WTC11 (cell line): ENCODE results near the gene AGXT. TPM values are rescaled to one million over a fixed set of nuclear protein-coding genes. Genes with fewer than 3 reads are reported as not detected.

Experiments
- ATAC-seq: fragments of 200-7000 bp; cut with Tn5 transposase; 2 replicates; pipeline ENCODE4 v1.10.0; 2021; ENCODE audit warnings: mild to moderate bottlenecking, moderate library complexity
- CTCF ChIA-PET: fragments of 300-600 bp; sonication (Branson Sonifier 250); formaldehyde crosslinking; loops from one replicate; lab custom pipeline; 2021; ENCODE audit warnings: antibody characterized with exemption; lab: Charles Lee
- POLR2A ChIA-PET: fragments of 350-600 bp; sonication (Branson Sonifier 250); formaldehyde crosslinking; loops from one replicate; lab custom pipeline; 2021; ENCODE audit warnings: antibody characterized with exemption; lab: Charles Lee
- DNase-seq: peaks from one replicate; pipeline ENCODE4 v3.0.0; 2021; ENCODE audit warnings: low spot score
- H3K27ac Mint-ChIP-seq: 2 replicates; pipeline ENCODE4 v1.8.0; 2021; ENCODE audit warnings: mixed read lengths
- H3K27me3 Mint-ChIP-seq: 2 replicates; pipeline ENCODE4 v1.8.0; 2021; ENCODE audit warnings: low read depth, mild to moderate bottlenecking, moderate library complexity, mixed read lengths
- H3K36me3 Mint-ChIP-seq: 2 replicates; pipeline ENCODE4 v1.8.0; 2021; ENCODE audit warnings: mixed read lengths
- H3K4me1 Mint-ChIP-seq: 2 replicates; pipeline ENCODE4 v1.8.0; 2022; ENCODE audit warnings: mixed read lengths
- H3K4me3 Mint-ChIP-seq: 2 replicates; pipeline ENCODE4 v1.8.0; 2021; ENCODE audit warnings: mild to moderate bottlenecking, moderate library complexity, mixed read lengths
- H3K9me3 Mint-ChIP-seq: 2 replicates; pipeline ENCODE4 v1.8.0; 2021; ENCODE audit warnings: mixed read lengths
- AR ChIP-seq: fragments of 250-450 bp; sonication (Bioruptor Pico); IDR thresholded peaks from 2 replicates; pipeline ENCODE4 v1.9.0; 2021; ENCODE audit warnings: mild to moderate bottlenecking
- ATF6 ChIP-seq: sonication (generic); formaldehyde crosslinking; IDR thresholded peaks from 2 replicates; pipeline ENCODE4 v1.8.1; 2023; ENCODE audit warnings: mild to moderate bottlenecking, missing genetic modification reagents
- CBFB ChIP-seq: sonication (generic); formaldehyde crosslinking; IDR thresholded peaks from 2 replicates; pipeline ENCODE4 v1.8.1; 2022; ENCODE audit warnings: mild to moderate bottlenecking, low read depth, missing genetic modification reagents
- CDX4 ChIP-seq: fragments of 250-450 bp; sonication (Bioruptor Pico); IDR thresholded peaks from 2 replicates; pipeline ENCODE4 v1.9.0; 2021; ENCODE audit warnings: moderate library complexity, mild to moderate bottlenecking, inconsistent platforms, borderline replicate concordance
- ETV6 ChIP-seq: sonication (generic); formaldehyde crosslinking; IDR thresholded peaks from 2 replicates; pipeline ENCODE4 v1.8.1; 2022; ENCODE audit warnings: mild to moderate bottlenecking, missing genetic modification reagents
- FOXK1 ChIP-seq: sonication (generic); formaldehyde crosslinking; IDR thresholded peaks from 2 replicates; pipeline ENCODE4 v1.8.0; 2022; ENCODE audit warnings: mild to moderate bottlenecking, moderate library complexity, missing genetic modification reagents
- NFATC4 ChIP-seq: fragments of 250-450 bp; sonication (Bioruptor Pico); IDR thresholded peaks from 2 replicates; pipeline ENCODE4 v1.9.0; 2021; ENCODE audit warnings: mild to moderate bottlenecking
- NFE2L1 ChIP-seq: sonication (generic); formaldehyde crosslinking; IDR thresholded peaks from 2 replicates; pipeline ENCODE4 v1.8.1; 2023; ENCODE audit warnings: missing genetic modification reagents
- NFYB ChIP-seq: sonication (generic); formaldehyde crosslinking; conservative IDR thresholded peaks from 2 replicates; pipeline ENCODE4 v1.8.0; 2022; ENCODE audit warnings: low read depth, missing genetic modification reagents
- PREB ChIP-seq: sonication (generic); formaldehyde crosslinking; IDR thresholded peaks from 2 replicates; pipeline ENCODE4 v1.8.1; 2022; ENCODE audit warnings: mild to moderate bottlenecking, missing genetic modification reagents, moderate library complexity, borderline replicate concordance
- ZMAT4 ChIP-seq: fragments of 250-450 bp; sonication (Bioruptor Pico); IDR thresholded peaks from 2 replicates; pipeline ENCODE4 v1.9.0; 2021; ENCODE audit warnings: mild to moderate bottlenecking
- ZNF317 ChIP-seq: sonication (generic); formaldehyde crosslinking; IDR thresholded peaks from 2 replicates; pipeline ENCODE4 v1.8.1; 2023; ENCODE audit warnings: low read depth, mild to moderate bottlenecking, moderate library complexity, missing genetic modification reagents, borderline replicate concordance
- ZNF512 ChIP-seq: sonication (generic); formaldehyde crosslinking; IDR thresholded peaks from 2 replicates; pipeline ENCODE4 v1.8.1; 2022; ENCODE audit warnings: missing genetic modification reagents, borderline replicate concordance
- total RNA-seq: library from RNA; stranded (reverse); gene quantifications from 3 replicates; pipeline ENCODE4 v1.2.3, GENCODE V29; 2021

AGXT gene
- total RNA-seq, 1 experiment from 2014 or later: 0.24 TPM

- Mint-ChIP-seq H3K9me3 (no peaks in the 10 kb centered on the region), H3K27me3 (peaks cover under 1% of the 10 kb centered on the region), H3K4me1 (no peaks in the 10 kb centered on the region), H3K27ac (no peak overlapping the region), H3K4me3 (no peak overlapping the region), H3K36me3 (no peaks in the 10 kb centered on the region)
- TF ChIP-seq NFYB: no peak
- CTCF ChIA-PET: interaction anchor here (1.7 kb wide), 1 partner anchor 14 kb away, joined by 4 read pairs; no protein-coding TSS in a partner anchor
- DNase-seq: no peak
- POLR2A ChIA-PET: no interaction called here
- no peak for ATAC-seq
Measured at GRCh38 chr2:240836781-240837467, 31.7 kb upstream of the AGXT start.

- ATAC-seq: no peak
- TF ChIP-seq ATF6 (no peak), ETV6 (CRISPR knock-in tag) (no peak), NFE2L1 (CRISPR knock-in tag) (no peak), CBFB (no peak), CDX4 (CRISPR knock-in tag) (no peak), ZNF317 (CRISPR knock-in tag) (no peak), ZMAT4 (CRISPR knock-in tag) (no peak), PREB (CRISPR knock-in tag) (no peak), AR (no peak), NFATC4 (CRISPR knock-in tag) (no peak), ZNF512 (CRISPR knock-in tag) (no peak), FOXK1 (CRISPR knock-in tag) (no peak)
- TF ChIP-seq, all 79 proteins: peak for 0
- no peaks in the 10 kb centered on the region for H3K9me3 Mint-ChIP-seq
- CTCF ChIA-PET: no interaction called here
- no peaks in the 10 kb centered on the region; the same call in 1 of the 2 replicates for H3K27me3 Mint-ChIP-seq
- POLR2A ChIA-PET: no interaction called here
- peaks cover 3% of the 10 kb centered on the region; the same call in 1 of the 2 replicates for H3K4me1 Mint-ChIP-seq
- H3K36me3 Mint-ChIP-seq: no peaks in the 10 kb centered on the region
- DNase-seq: no peak
- no peak overlapping the region for H3K27ac Mint-ChIP-seq
- H3K4me3 Mint-ChIP-seq: no peak overlapping the region
Measured at GRCh38 chr2:240837621-240838020, 31.0 kb upstream of the AGXT start.
